Esophagus muscularis mucosa (tissue), 4 donors: ENCODE measurements around the gene TSPOAP1.

Experiments used
- EP300 ChIP-seq: sonication (generic); formaldehyde crosslinking; IDR thresholded peaks from one replicate; pipeline ENCODE4 v1.6.1; 2017; ENCODE audit warnings: antibody characterized with exemption
- POLR2A ChIP-seq: fragments of 450-650 bp; IDR thresholded peaks from one replicate; pipeline ENCODE4 v1.6.1; 2017; ENCODE audit warnings: antibody characterized with exemption, moderate library complexity, mild to moderate bottlenecking, low read depth
- POLR2AphosphoS5 ChIP-seq, 2 donors: sonication (generic); formaldehyde crosslinking; IDR thresholded peaks; one replicate each; pipeline ENCODE4 v1.6.1; 2017; ENCODE audit warnings: antibody characterized with exemption in 2 of 2
- TF ChIP-seq, protein P1 (sequence below), 3 experiments: fragments of 200-600 bp in 2 of 3; fragments of 450-650 bp in 1 of 3; sonication (generic) in 2 of 3; IDR thresholded peaks; one replicate each; pipeline ENCODE4 v1.5.1; 2017 to 2019; ENCODE audit warnings: antibody characterized with exemption in 3 of 3, mild to moderate bottlenecking in 2 of 3, moderate library complexity in 1 of 3

DNA sequence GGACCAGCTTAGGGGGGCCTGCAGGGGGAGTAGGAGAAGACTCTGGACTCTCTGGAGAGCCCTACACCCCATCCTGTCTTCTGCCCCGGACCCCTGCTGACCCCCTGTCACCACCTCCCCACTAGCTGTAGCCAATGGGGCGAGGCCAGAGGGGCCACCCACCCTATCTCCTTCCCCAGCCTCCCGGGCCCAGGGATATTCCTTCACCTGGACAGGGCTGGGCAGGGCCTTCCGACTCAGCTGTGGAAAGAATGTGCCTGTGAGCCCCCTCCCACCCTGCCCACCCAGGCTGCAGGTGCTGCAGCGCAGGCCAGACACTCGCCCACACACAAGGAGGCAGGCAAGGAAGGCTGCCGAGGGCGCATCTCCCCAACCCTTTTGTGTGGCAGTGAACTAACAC, 23.0 kb downstream of the TSPOAP1 start:
- TF ChIP-seq, protein P1, sequence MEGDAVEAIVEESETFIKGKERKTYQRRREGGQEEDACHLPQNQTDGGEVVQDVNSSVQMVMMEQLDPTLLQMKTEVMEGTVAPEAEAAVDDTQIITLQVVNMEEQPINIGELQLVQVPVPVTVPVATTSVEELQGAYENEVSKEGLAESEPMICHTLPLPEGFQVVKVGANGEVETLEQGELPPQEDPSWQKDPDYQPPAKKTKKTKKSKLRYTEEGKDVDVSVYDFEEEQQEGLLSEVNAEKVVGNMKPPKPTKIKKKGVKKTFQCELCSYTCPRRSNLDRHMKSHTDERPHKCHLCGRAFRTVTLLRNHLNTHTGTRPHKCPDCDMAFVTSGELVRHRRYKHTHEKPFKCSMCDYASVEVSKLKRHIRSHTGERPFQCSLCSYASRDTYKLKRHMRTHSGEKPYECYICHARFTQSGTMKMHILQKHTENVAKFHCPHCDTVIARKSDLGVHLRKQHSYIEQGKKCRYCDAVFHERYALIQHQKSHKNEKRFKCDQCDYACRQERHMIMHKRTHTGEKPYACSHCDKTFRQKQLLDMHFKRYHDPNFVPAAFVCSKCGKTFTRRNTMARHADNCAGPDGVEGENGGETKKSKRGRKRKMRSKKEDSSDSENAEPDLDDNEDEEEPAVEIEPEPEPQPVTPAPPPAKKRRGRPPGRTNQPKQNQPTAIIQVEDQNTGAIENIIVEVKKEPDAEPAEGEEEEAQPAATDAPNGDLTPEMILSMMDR (IDR thresholded peaks at IDR 0.05), result no peak
- TF ChIP-seq POLR2AphosphoS5 (IDR thresholded peaks at IDR 0.05) (no peak), POLR2A (no peak), EP300 (no peak)
